ENCODE data around the gene SNTA1. TPM values are rescaled to one million over a fixed set of nuclear protein-coding genes. Genes with fewer than 3 reads are reported as not detected.
A peak's percentile ranks its signal among the peaks of the same experiment; 100 is the strongest.

Gene SNTA1
- total RNA-seq, 4 donors from 2014 or later, result 6.3 to 27.3 (median 14.0) TPM

DNA sequence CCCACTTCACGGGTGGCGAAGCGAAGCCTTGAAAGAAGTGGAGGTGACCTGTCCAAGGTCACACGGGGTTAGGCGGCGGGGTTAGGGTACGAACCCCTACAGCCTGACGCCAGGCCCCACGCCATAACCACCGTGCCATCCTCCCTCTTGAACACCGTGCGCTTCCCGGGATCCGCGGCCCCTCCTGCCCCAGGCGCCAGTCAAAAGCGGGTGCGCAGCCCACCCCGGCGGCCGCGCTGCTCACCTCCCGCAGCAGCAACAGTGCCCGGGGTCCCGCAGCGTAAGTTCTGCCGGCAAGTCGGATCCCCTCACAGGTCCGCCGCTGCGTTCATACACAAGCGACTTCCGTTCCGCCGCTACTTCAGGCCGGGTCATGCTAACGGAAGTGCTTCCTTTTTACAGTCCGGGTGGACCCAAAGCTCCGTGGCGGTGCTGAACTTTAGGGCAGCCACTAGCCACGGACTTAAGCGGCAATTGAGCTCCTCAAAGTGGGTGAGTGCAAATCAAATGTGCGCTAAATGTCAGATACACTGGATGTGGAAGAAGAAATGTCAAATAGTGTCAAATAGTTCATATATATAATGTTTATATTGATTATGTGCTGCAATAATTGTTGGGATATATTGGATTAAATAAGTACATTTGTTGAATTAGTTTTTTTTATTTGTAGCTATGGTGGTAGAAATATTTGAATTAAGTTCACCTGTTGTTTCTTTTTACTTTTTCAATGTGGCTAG lies 42.2 kb downstream of the SNTA1 start, which contains the start of gene CDK5RAP1:
Gene CDK5RAP1, minus strand, starts transcription at position 336 of the 737 bp plus-strand sequence. CDS start 4,455 bp downstream, outside the sequence.
- WGBS, 2 donors, result 0 to 2% methylated on average over 9 to 17 of the region's 43 CpGs
- TF ChIP-seq POLR2A (IDR thresholded peaks at IDR 0.05) (peak in 2 of 4 donors; percentile 7 to 34), CTCF (IDR thresholded peaks at IDR 0.05) (peak in 1 of 6 experiments; percentile 30)
- H3K9me3 ChIP-seq, result no peaks in the 10 kb centered on the region
- H3K36me3 ChIP-seq, result peaks cover 0 to 17% (median 0%) of the 10 kb centered on the region in 3 donors
- peak within 1 kb of the TSS; percentile 64 to 83 (median 80) for H3K27ac ChIP-seq
- no peaks in the 10 kb centered on the region for H3K27me3 ChIP-seq
- intact Hi-C loops (cut with DNase I), result no loop called here
- peak within 1 kb of the TSS; percentile 85 to 99 (median 96) for H3K4me3 ChIP-seq
- peak; percentile 59 for DNase-seq
- H3K4me1 ChIP-seq, result peaks cover 12 to 54% (median 24%) of the 10 kb centered on the region in 3 donors

GRCh38 chr20:33400812-33401183 lies 42.8 kb downstream of the SNTA1 start:
- 0 to 1% methylated on average over 8 of the region's 8 CpGs for WGBS, 2 donors
- Histone ChIP-seq H3K27ac (peak overlapping the region; percentile 64 to 83 (median 80)), H3K27me3 (no peaks in the 10 kb centered on the region), H3K36me3 (peaks cover 0 to 17% (median 0%) of the 10 kb centered on the region in 3 donors), H3K4me3 (peak overlapping the region; percentile 85 to 99 (median 96)), H3K4me1 (peaks cover 12 to 54% (median 24%) of the 10 kb centered on the region in 3 donors), H3K9me3 (no peaks in the 10 kb centered on the region)
- intact Hi-C loops (cut with DNase I), result no loop called here
- TF ChIP-seq CTCF (IDR thresholded peaks at IDR 0.05), result no peak
- TF ChIP-seq POLR2A (IDR thresholded peaks at IDR 0.05), result no peak
- no peak for DNase-seq

DNA sequence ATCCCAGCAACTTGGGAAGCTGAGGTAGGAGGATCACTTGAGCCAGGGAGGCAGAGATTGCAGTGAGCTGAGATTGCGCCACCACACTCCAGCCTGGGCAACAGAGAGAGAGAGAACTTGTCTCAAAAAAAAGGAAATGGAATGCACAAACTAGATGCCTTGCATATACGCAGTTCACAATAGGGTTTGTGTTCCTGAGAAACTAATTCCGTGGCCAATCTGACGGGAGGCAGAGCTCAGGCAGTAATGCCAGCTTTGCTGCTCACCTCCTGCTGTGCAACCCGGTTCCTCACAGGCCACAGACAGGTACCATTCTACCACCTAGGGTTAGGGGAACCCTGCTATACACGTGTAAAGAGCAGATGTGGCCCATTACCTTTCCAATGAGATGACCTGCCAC lies 43.6 kb downstream of the SNTA1 start:
- H3K4me3 ChIP-seq, result peak overlapping the region in 1 of 4 donors; percentile 98
- peaks cover 12 to 54% (median 24%) of the 10 kb centered on the region in 3 donors for H3K4me1 ChIP-seq
- 42 to 63% methylated on average over 6 of the region's 6 CpGs for whole genome bisulfite sequencing, 2 donors
- H3K27me3 ChIP-seq, result no peaks in the 10 kb centered on the region
- H3K36me3 ChIP-seq, result peaks cover 0 to 23% (median 0%) of the 10 kb centered on the region in 3 donors
- TF ChIP-seq CTCF (IDR thresholded peaks at IDR 0.05) (no peak), POLR2A (IDR thresholded peaks at IDR 0.05) (no peak)
- DNase-seq, result no peak
- intact Hi-C loops (cut with DNase I), result no loop called here
- no peaks in the 10 kb centered on the region for H3K9me3 ChIP-seq
- peak overlapping the region in 1 of 4 donors; percentile 83 for H3K27ac ChIP-seq

- no peak overlapping the region for H3K4me3 ChIP-seq
- H3K36me3 ChIP-seq, result peaks cover 0 to 75% (median 26%) of the 10 kb centered on the region in 3 donors
- WGBS, 2 donors, result 91 to 94% methylated on average over 4 of the region's 4 CpGs
- H3K27me3 ChIP-seq, result no peaks in the 10 kb centered on the region
- peaks cover 2 to 13% (median 3%) of the 10 kb centered on the region in 3 donors for H3K4me1 ChIP-seq
- intact Hi-C loops (cut with DNase I), result no loop called here
- H3K9me3 ChIP-seq, result no peaks in the 10 kb centered on the region
- TF ChIP-seq CTCF (IDR thresholded peaks at IDR 0.05), result no peak
- no peak for TF ChIP-seq POLR2A (IDR thresholded peaks at IDR 0.05)
- no peak for DNase-seq
- H3K27ac ChIP-seq, result no peak overlapping the region
These were observed 48.8 kb downstream of the SNTA1 start for GRCh38 chr20:33394718-33395117.

DNA sequence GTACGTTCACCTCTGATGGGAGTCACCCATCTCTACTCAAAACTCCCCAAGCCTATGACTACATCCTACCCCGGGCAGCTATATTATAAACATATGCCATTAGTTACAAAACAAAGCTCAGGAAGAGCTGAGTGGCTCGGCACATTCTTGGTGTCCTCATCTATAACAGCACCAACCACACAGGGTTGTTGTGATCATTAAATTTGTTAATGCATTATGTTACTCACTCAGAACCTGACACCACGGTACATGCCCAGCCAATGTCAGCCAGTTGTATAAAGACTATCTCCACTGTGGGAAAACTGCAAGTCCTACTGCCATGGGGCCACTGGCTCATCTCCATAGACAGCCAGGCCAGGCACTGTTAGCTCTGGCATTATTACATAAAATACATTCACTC lies 50.0 kb downstream of the SNTA1 start:
- Histone ChIP-seq H3K27me3 (no peaks in the 10 kb centered on the region), H3K27ac (no peak overlapping the region), H3K9me3 (no peaks in the 10 kb centered on the region), H3K4me3 (no peak overlapping the region), H3K36me3 (peaks cover 0 to 86% (median 26%) of the 10 kb centered on the region in 3 donors), H3K4me1 (peaks cover 0 to 2% (median 0%) of the 10 kb centered on the region in 3 donors)
- intact Hi-C loops (cut with DNase I), result no loop called here
- no peak for DNase-seq
- 81 to 83% methylated on average over 4 of the region's 4 CpGs for WGBS, 2 donors
- no peak for TF ChIP-seq POLR2A (IDR thresholded peaks at IDR 0.05)
- TF ChIP-seq CTCF (IDR thresholded peaks at IDR 0.05), result no peak

Data from esophagus squamous epithelium (tissue), 5 donors.